SH-SY5Y (cell line): ENCODE data around the gene MNAT1.

Source experiments
- GATA2 ChIP-seq: IDR thresholded peaks from 2 replicates; pipeline ENCODE4 v1.6.1; 2011; ENCODE audit warnings: mild to moderate bottlenecking, low read depth, low read length
- GATA3 ChIP-seq: IDR thresholded peaks from 2 replicates; pipeline ENCODE4 v1.6.1; 2011; ENCODE audit warnings: low read depth, mild to moderate bottlenecking, low read length, moderate library complexity

GRCh38 chr14:60839657-60840056 is 105.1 kb downstream of the MNAT1 start:
- TF ChIP-seq GATA2: no peak
- no peak for TF ChIP-seq GATA3
